Measurements from ENCODE around the gene ERICH2. TPM values are rescaled to one million over a fixed set of nuclear protein-coding genes. Genes with fewer than 3 reads are reported as not detected.

ERICH2 gene
- total and polyA plus RNA-seq, 2 of the 13 experiments (the other 11 are each of a cell fraction or from before 2014, with no cell fraction given): not detected

DNA sequence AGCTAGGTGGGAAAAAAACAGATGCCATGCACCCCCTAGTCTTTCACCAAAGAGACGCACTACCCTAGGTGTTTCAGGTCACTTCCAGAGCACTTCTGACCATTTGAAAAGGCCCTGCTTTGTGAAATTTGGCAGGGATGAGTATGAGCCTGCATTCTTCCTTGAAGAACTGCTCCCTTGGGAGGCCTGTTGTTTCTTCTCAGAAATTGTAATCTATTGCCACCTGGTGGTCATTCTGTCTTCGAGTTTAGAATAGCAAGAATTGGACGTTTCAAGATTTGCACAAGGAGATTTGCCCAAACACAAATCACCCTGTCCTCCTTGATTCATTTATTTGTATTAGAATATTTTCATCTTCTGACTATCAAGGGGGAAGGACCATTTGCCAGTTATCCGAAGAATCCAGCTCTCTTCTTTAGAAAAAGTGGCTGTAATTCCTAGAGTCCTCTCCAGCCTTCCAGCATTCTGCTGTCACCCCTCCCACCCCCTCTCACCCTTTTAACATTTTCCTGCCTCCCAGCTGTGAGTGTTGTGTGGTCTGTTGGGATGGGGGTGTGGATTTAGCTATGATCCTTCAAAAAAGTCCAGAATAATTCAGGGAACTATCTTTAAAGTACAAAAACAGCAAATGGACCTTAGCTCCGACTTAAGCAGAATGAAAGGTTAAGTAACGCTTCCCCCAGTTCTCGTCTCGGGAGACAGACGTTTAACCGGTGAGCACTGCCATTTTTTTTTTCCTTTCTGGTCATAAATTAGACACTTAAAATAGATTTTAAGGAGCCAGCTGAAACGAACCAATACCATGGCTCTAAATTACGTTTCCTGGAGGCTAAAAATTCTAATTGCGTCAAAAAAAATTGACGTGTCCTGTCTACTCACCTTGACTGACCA lies 42.8 kb downstream of the ERICH2 start (continued):
- TF ChIP-seq, protein P1, sequence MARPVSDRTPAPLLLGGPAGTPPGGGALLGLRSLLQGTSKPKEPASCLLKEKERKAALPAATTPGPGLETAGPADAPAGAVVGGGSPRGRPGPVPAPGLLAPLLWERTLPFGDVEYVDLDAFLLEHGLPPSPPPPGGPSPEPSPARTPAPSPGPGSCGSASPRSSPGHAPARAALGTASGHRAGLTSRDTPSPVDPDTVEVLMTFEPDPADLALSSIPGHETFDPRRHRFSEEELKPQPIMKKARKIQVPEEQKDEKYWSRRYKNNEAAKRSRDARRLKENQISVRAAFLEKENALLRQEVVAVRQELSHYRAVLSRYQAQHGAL (CRISPR knock-in tag; IDR thresholded peaks at IDR 0.05; ENCODE audit: not compliant biosample characterization): no peak
- TF ChIP-seq, protein P2, sequence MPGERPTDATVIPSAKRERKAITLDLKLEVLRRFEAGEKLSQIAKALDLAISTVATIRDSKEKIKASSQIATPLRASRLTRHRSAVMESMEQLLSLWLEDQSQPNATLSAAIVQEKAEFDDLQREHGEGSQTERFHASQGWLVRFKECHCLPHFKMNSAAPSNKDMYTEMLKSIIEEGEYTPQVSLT (CRISPR knock-in tag; IDR thresholded peaks at IDR 0.05; ENCODE audit: borderline replicate concordance, low read depth): no peak
- TF ChIP-seq ZNF891 (CRISPR knock-in tag; IDR thresholded peaks at IDR 0.05) (no peak), SMC3 (IDR thresholded peaks at IDR 0.05; ENCODE audit: low read length) (peak; percentile 97), STAG1 (CRISPR knock-in tag; IDR thresholded peaks at IDR 0.05) (peak; percentile 98), ZNF430 (CRISPR knock-in tag; IDR thresholded peaks at IDR 0.05) (no peak), MAZ (IDR thresholded peaks at IDR 0.05; ENCODE audit: borderline replicate concordance, low read depth, low read length) (no peak), MAZ (CRISPR knock-in tag; IDR thresholded peaks at IDR 0.05; ENCODE audit: low read depth) (0 out of 2 replicates have a peak, but pooled peaks have one; percentile 36), ZBTB1 (CRISPR knock-in tag; IDR thresholded peaks at IDR 0.05; ENCODE audit: borderline replicate concordance) (no peak), ZMYM2 (CRISPR knock-in tag; IDR thresholded peaks at IDR 0.05) (no peak), ZC3H4 (CRISPR knock-in tag; IDR thresholded peaks at IDR 0.05; ENCODE audit: borderline replicate concordance) (no peak), ZNF570 (CRISPR knock-in tag; IDR thresholded peaks at IDR 0.05; ENCODE audit: borderline replicate concordance) (no peak), FOXP1 (IDR thresholded peaks at IDR 0.05) (no peak), FOXP1 (CRISPR knock-in tag; IDR thresholded peaks at IDR 0.05) (no peak), HOXA5 (CRISPR knock-in tag; IDR thresholded peaks at IDR 0.05) (0 out of 2 replicates have a peak, but pooled peaks have one; percentile 35), ISL2 (CRISPR knock-in tag; IDR thresholded peaks at IDR 0.05) (0 out of 2 replicates have a peak, but pooled peaks have one; percentile 19), BRCA1 (CRISPR knock-in tag; IDR thresholded peaks at IDR 0.05) (0 out of 2 replicates have a peak, but pooled peaks have one; percentile 31)
- TF ChIP-seq, protein P3, sequence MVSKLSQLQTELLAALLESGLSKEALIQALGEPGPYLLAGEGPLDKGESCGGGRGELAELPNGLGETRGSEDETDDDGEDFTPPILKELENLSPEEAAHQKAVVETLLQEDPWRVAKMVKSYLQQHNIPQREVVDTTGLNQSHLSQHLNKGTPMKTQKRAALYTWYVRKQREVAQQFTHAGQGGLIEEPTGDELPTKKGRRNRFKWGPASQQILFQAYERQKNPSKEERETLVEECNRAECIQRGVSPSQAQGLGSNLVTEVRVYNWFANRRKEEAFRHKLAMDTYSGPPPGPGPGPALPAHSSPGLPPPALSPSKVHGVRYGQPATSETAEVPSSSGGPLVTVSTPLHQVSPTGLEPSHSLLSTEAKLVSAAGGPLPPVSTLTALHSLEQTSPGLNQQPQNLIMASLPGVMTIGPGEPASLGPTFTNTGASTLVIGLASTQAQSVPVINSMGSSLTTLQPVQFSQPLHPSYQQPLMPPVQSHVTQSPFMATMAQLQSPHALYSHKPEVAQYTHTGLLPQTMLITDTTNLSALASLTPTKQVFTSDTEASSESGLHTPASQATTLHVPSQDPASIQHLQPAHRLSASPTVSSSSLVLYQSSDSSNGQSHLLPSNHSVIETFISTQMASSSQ (IDR thresholded peaks at IDR 0.05; ENCODE audit: low read depth): no peak
- TF ChIP-seq, protein P3 (CRISPR knock-in tag; IDR thresholded peaks at IDR 0.05; ENCODE audit: borderline replicate concordance): no peak
- TF ChIP-seq, protein P4, sequence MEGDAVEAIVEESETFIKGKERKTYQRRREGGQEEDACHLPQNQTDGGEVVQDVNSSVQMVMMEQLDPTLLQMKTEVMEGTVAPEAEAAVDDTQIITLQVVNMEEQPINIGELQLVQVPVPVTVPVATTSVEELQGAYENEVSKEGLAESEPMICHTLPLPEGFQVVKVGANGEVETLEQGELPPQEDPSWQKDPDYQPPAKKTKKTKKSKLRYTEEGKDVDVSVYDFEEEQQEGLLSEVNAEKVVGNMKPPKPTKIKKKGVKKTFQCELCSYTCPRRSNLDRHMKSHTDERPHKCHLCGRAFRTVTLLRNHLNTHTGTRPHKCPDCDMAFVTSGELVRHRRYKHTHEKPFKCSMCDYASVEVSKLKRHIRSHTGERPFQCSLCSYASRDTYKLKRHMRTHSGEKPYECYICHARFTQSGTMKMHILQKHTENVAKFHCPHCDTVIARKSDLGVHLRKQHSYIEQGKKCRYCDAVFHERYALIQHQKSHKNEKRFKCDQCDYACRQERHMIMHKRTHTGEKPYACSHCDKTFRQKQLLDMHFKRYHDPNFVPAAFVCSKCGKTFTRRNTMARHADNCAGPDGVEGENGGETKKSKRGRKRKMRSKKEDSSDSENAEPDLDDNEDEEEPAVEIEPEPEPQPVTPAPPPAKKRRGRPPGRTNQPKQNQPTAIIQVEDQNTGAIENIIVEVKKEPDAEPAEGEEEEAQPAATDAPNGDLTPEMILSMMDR (CRISPR knock-in tag; IDR thresholded peaks at IDR 0.05): peak; percentile 85
- TF ChIP-seq, protein P5, sequence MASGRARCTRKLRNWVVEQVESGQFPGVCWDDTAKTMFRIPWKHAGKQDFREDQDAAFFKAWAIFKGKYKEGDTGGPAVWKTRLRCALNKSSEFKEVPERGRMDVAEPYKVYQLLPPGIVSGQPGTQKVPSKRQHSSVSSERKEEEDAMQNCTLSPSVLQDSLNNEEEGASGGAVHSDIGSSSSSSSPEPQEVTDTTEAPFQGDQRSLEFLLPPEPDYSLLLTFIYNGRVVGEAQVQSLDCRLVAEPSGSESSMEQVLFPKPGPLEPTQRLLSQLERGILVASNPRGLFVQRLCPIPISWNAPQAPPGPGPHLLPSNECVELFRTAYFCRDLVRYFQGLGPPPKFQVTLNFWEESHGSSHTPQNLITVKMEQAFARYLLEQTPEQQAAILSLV (CRISPR knock-in tag; IDR thresholded peaks at IDR 0.05; ENCODE audit: borderline replicate concordance): no peak
